Limb (tissue), 2 donors: ENCODE data around the gene SH3D19.

Experiments
- DNase-seq, 2 donors: peaks; one replicate each; pipeline ENCODE4 v3.0.0-alpha.2; 2016; ENCODE audit errors: extremely low spot score in 2 of 2

Gene SH3D19

GRCh38 chr4:151233600-151233999 is 91.8 kb downstream of the SH3D19 start:
- no peak for DNase-seq

DNA sequence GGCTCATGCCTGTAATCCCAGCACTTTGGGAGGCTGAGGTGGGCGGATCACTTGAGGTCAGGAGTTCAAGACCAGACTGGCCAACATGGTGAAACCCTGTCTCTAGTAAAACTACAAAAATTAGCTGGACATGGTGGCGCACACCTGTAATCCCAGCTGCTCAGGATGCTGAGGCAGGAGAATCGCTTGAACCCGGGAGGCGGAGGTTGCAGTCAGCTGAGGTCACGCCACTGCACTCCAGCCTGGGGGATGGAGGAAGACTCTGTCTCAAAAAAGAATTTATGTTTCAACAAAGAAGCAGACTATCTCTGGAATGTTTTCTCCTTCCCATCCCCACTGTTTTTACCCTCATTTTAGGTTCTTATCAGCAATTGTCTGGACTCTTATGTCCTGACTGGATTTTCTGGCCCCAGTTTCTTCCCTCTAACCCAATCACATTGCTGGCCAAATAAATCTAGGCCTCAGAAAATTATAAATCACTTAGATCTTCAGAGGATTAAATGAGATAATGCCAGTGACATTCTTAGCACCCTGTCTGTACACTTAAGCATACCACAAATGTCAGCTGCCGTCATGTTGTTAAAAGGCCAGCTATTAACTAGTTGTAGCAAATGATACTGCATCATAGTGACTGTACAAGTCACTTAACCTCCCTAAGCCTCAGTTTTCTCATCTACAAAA is 93.3 kb downstream of the SH3D19 start:
- DNase-seq: no peak

GRCh38 chr4:151228189-151229119 is 97.0 kb downstream of the SH3D19 start:
- peak in 1 of 2 donors; percentile 80 for DNase-seq

GRCh38 chr4:151227731-151228130 is 97.7 kb downstream of the SH3D19 start:
- peak; percentile 62 to 82 for DNase-seq

- no peak for DNase-seq
These were observed 98.2 kb downstream of the SH3D19 start for GRCh38 chr4:151227172-151227571.

GRCh38 chr4:151226004-151226932 is 99.1 kb downstream of the SH3D19 start:
- DNase-seq: peak in 1 of 2 donors; percentile 87

- DNase-seq: no peak
These were observed 101.9 kb downstream of the SH3D19 start for GRCh38 chr4:151223465-151223864.

DNA sequence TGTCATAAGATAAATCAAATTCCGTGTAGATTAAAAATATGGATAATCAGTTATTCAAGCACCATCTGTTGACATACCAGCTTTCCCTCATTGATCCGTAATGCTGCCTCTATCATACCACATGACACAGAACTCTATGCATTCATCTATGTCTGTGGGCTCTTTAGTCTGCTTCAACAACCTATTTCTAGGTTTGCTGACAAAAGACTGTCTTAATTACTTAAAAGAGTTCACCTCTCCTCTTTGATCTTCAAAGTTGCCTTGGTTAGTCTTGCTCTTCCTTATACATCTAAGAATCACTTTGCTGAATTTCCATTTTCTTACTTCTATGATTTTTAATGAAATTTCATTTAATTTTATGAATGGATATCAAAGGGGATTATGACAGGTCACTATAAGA is 105.5 kb downstream of the SH3D19 start:
- DNase-seq: no peak

DNA sequence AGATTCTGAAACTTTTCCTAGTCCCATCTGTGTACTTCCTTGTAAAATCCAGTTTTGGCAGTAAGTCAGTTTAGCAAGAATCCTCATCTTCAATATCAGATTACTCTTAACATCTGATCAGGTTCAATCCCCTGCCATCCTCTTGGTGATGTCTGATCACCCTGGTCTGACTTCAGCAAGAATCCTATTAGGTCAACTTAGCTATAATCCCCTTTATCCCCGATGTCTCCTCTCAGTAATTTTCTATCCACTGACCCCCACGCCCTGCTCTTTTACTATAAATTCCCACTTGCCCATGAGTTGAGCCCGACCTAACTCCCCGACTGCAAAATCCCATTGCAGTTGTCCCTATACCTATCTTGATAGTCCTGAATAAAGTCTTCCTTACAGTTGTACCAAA is 106.3 kb downstream of the SH3D19 start:
- no peak for DNase-seq

DNA sequence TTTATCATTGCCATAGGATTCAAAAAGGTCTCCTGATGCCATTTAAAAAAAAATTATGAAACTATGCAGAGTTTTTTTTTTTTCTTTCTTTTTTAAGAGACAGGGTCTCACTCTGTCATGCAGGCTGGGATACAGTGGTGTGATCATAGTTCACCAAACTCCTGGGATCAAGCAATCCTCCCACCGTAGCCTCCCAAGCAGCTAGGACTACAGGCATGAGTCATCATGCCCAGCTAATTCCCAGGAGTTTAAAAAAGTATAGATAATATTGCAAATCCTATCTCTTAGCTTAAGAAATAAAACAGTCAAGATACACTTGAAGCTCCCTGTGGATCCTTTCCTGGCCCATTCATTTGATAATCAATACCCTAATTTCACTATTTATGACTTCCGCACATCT is 107.1 kb downstream of the SH3D19 start:
- DNase-seq: no peak

DNA sequence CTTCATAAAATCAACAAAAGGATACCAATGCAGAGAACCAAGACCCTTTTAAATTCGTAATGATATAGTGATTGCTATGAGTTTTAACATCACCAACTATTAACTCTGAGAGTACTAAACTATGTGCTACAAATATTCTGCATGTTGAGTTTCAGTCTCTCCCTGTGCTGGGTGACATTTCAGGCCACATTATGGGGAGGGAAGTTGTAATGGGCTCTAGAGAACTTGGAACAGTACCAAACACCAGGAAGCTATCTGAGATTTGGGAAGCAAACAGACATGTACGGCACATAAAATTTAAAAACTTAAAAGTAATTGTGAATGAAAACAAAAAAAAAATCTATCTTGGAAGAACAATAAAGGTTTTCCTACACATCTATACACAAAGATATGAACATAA is 108.1 kb downstream of the SH3D19 start:
- no peak for DNase-seq

GRCh38 chr4:151215295-151215694 is 110.1 kb downstream of the SH3D19 start:
- DNase-seq: no peak

GRCh38 chr4:151207868-151208267 is 117.5 kb downstream of the SH3D19 start:
- no peak for DNase-seq

DNA sequence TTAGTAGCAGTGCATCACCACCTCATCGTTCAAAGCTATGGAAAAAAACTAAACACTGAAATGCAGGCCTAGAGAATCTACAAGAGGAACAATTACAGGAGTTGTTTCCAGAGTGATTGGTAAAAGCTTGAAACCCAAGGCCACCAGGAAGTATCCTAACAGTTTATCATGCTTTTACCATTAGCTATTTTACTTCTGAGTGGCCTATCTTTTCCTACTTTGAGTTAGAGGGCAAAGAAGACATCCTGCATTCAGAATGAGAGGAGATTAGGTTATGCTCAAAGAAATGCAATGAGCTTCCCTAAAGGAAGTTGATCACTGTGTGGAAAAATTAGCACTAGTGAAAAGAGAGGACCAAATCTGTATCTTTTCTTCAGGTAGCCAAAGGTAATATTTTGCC is 118.2 kb downstream of the SH3D19 start:
- DNase-seq: no peak

DNA sequence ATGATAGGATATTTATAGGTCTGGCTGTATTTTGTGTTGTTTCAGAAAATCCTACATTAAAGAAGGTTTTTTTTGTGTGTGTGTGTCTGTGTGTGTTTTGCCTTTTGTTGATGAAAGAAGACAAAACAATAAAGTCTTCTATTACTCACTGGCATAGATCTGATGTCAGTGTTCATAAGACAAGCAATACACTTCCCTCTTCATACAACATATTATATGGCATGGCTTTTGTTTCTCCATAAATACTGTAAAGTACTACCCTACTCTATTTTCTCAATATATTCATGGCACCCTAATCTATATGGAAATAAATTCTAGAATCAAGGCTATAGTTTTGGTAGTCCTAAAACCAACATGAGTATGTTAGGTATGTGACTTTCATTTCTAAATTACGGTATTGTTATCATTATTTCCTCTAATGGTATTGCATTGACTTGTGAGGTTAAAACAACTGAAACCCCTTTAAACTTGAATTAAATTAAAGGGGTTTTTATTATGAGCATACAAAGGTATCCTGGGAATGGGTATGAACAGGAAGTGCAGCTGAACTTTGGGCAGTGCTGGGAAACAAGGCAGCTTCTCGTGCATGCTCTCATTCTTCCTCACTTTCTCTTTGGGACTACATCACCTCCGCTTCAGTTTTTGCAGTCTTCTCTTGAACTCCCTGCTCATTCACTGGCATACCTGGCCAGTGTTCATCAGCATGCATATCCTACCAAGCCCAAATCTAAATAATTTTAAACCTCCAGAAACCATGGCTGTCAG is 119.0 kb downstream of the SH3D19 start:
- DNase-seq: no peak

GRCh38 chr4:151205722-151206121 is 119.7 kb downstream of the SH3D19 start:
- DNase-seq: no peak

GRCh38 chr4:151204925-151205524 is 120.4 kb downstream of the SH3D19 start:
- DNase-seq: no peak

DNA sequence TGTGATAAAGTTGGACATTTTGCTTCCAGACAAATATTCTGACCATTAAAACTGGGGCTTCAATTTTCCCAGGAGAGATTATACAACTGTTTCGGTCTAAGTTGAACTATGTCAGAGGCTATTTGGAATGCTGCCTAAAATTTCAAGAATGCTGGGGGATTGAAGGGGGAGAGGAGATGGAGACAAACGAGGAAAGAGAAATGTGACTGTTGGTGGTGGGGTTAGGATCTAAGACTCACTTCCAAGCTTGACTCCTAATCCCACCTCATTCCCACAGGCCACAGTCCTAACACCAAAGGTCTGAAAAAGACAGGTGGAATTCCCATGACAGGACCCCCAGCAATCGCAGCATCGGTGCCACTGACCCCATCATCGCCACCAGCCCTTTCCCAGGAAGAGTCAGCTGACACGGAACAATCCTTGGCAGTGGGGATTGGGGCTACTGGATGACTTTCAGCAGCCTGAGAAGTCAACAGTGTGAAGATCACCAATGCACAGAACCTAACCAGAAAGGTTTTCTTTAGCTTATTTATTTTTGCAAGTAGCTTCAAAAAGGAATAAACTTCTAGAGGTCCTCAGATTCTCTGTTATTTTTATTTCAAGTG is 122.5 kb downstream of the SH3D19 start:
- DNase-seq: no peak

DNA sequence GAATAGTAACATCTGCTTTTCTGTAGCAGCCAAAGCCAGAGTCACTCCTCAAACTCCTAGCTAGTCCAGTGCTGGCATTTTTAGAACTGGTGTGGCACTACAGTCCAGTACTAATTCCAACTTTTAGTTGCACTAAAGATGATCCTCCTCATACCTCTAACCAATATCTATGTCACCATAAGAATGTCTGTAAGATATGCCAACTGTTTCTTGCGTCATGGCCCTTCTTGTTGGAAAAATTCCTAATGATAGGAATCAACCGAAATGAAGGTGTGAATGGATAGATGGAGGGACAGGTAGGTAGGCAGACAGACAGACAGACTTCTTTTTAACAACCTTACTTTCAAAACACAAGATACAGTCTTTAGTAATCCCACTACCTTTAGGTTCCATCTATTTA is 123.0 kb downstream of the SH3D19 start:
- no peak for DNase-seq
